ENCODE measurements around the gene OTUD1.
"Not testable (repeated sequence)": the region's sequence is repeated elsewhere in the genome, so short reads cannot be mapped to it uniquely, and the experiment has no call there.

OTUD1 gene

DNA sequence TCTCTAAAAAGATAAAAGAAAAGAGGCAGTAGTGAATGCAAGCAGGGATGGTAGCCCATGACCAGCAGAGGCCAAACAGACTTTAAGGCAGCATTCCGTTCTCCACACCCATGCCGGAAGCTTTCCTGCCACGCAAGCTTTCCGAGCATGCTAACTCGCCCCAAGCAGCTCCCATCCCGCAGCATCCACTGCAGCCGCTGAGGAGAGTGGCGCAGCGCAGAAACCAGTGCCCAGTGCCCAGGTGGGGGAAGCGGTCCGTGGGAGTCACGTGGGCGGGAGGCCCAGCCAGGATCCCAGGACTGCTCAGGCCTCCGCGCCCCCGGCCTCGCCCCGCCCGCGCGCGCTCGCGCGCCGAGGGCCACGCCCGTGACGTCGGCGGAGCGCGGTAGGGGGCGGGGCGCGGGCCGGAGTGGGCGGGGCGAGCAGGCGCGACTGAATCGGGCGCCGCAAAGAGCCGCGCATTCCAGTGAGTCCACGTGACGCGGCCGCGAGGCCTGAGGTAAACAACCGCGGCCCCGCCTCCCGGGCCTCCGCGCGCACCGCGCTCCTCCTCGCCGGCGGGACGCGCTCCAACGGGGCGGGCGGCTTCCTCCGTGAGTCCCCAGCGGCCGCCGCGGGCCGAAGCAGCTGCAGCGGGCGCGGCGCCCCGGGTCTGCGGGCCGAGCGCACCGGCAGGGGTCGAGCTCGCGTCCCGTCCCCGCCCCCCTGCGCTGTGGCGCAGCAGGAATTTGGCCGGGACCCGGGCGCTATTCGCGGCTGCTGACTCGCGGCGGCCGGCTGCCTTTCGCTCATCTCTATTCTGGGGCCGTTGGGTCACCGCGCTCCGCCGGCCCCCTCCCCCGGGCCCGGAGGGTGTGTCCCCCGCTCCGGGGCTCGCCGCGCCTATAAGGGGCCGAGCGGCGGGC lies at the start of gene OTUD1:
Gene OTUD1, plus strand, starts transcription at position 529 of the 905 bp plus-strand sequence. CDS start 383 bp downstream, outside the sequence.
- DNase-seq (ENCODE audit: low read depth) = peak; percentile 93

DNA sequence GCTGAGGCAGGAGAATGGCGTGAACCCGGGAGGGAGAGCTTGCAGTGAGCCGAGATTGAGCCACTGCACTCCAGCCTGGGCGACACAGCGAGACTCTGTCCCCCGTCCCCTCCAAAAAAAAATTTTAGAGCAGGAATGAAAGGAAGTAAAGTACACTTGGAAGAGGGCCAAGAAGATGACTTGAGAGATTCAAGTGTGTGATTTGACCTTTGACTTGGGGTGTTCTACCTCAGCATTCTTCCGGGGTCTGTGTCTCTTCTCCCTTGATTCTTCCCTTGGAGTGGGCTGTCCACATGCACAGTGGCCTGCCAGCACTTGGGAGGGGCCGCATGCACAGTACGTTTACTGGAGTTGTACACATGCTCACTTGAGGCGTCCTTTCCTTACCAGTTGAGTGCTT lies 48.5 kb upstream of the OTUD1 start:
- DNase-seq (ENCODE audit: low read depth) = not testable (repeated sequence)

GRCh38 chr10:23390809-23391208 lies 48.1 kb upstream of the OTUD1 start:
- DNase-seq (ENCODE audit: low read depth) = no peak

DNA sequence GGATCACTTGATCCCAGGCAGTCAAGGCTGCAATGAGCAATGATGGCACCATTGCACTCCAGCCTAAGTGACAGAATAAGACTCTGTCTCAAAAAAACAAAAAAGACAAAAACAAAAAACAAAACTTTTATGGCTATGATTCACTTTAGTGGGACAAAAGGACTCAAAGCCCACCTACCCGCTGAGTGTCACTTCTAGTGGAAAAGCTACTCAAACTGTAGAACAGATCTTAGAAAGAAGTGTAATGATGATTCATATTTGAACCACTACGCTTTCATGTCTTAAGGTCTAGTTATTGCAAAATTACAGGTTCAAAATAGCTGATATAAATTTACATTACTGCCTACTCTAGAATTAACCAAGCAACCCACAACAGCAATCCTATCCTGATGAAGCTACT lies 47.1 kb upstream of the OTUD1 start:
- no peak for DNase-seq (ENCODE audit: low read depth)

DNA sequence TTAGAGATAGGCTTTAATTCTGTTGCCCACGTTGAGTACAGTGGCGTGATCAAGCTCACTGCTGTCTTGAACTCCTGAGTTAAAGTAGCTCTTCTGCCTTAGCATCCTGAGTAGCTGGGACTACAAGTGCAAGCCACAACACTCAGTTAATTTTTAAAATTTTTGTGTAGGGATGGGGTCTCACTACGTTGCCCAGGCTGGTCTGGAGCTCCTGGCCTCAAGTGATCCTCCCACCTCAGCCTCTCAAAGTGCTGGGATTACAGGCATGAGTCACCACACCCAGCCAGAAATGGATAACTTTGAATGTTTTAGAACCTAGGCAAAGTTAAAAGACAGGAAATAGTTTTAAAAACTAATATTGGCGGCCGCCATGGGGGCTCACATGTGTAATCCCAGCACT lies 43.9 kb upstream of the OTUD1 start:
- no peak for DNase-seq (ENCODE audit: low read depth)

DNA sequence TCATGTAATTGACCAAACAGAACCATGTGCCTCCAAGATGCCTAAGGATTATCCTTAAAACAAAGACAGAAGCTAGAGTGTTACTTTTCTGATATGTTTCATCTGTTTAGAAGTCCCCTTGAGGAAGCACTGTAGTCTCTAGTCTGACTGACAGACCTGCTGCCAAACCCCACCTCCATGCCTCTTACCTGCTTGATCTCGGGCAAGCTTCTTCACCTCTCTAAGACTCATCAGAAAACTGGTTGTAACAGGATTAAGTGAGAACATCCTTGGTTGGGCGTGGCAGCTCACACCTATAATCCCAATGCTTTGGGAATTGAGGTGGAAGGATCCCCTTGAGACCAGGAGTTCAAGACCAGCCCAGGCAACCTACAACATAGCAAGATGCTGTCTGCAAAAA lies 42.2 kb upstream of the OTUD1 start:
- no peak for DNase-seq (ENCODE audit: low read depth)

- DNase-seq (ENCODE audit: low read depth) = no peak
Measured at GRCh38 chr10:23399701-23400144, 39.2 kb upstream of the OTUD1 start.

GRCh38 chr10:23402856-23403255 lies 36.0 kb upstream of the OTUD1 start:
- DNase-seq (ENCODE audit: low read depth) = no peak

- DNase-seq (ENCODE audit: low read depth) = no peak
Measured at GRCh38 chr10:23403278-23403677, 35.6 kb upstream of the OTUD1 start.

DNA sequence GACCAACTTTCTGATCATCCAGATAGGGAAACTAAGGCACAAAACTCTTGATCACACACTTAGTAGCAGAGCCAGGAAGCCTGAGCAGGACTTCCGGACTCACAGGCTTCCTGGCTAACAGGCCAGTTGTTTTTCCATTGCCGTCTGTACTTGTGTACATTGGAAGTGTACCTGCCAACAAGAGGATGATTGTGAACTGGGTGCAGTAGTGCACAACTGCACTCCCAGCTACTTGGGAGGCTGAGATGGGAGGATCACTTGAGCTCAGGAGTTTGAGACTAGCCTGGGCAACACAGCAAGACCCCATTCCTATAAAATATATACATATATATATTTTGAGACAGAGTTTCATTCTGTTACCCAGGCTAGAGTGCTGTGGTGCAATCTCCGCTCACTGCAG lies 35.2 kb upstream of the OTUD1 start:
- no peak for DNase-seq (ENCODE audit: low read depth)

- DNase-seq (ENCODE audit: low read depth) = no peak
Measured at GRCh38 chr10:23404461-23404980, 34.4 kb upstream of the OTUD1 start.

DNA sequence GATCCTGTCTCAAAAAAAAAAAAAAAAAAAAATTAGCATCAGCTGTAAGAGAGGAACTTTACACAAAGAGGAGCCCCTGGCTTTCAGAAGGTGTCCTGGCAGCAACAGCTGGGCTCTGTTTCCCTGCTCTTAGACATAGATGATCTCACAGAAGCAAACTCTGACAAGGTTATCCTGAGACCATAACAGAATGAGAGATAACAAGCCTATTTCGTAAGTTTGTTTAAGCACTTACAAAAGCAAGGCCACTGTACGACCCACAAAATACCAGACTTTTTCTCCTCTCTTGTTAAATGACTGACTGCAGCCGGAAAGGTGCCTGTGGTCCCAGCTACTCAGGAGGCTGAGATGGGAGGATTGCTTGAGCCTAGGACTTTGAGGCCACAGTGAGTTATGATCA lies 33.3 kb upstream of the OTUD1 start:
- no peak for DNase-seq (ENCODE audit: low read depth)

DNA sequence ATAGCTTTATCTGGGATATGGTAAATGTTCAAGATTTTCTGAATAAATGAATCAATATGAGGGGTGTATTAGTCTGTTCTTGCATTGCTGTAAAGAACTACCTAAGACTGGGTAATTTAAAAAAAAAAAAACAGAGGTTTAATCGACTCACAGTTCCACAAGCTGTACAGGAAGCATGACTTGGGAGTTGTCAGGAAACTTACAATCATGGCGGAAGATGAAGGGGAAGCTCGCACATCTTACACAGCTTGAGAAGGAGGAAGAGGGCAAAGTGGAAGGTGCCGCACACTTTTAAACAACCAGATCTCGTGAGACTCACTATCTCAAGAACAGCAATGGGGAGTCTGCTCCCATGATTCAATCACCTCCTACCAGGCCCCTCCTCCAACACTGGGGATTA lies 32.5 kb upstream of the OTUD1 start:
- DNase-seq (ENCODE audit: low read depth) = no peak

DNA sequence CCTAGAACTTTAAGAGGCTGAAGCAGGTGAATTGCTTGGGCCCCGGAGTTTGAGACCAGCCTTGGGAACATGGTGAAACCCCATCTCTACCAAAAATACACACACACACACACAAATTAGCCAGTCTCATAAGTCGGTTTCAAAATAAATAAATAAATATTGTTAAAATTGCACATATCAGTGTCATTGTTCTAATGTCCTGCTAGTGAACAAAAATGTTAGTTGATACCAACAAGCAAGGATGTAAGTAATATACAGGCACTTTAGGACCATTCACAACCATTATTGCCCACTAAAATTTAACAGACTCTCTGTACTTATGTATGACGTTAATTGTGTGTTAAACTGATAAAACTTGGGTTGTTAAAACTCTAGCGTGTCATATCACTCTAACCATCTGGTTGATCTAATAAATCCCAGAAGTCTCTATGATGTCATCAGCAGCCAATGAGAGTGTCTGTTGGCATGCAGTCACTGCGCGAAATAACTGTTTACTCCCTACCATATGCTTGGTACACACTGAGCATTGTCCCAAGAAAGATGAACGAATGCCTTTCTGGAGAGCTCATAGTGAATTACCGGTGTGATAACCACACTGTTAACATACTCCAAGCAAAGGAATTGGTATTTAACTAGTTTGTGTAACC lies 30.4 kb upstream of the OTUD1 start:
- DNase-seq (ENCODE audit: low read depth) = no peak

GRCh38 chr10:23412223-23412622 lies 26.7 kb upstream of the OTUD1 start:
- DNase-seq (ENCODE audit: low read depth) = peak; percentile 4

GRCh38 chr10:23413629-23414089 lies 25.2 kb upstream of the OTUD1 start:
- no peak for DNase-seq (ENCODE audit: low read depth)

DNA sequence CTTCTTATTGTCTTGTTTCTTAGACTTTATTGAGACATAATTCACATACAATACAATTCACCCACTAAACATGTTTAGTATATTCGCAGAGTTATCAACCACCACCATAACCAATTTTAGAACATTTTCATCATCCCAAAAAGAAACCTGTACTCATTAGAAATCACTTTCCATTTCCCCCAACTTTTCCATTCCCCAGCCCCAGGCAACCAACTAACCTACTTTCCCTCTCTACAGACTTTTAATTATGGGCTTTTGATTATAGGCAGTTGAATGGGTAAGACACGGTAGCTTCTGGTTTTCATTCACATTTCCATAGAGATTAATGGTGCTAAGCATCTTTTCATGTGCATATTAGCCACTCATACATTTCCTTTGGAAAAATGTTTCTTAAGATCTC lies 24.2 kb upstream of the OTUD1 start:
- DNase-seq (ENCODE audit: low read depth) = no peak

DNA sequence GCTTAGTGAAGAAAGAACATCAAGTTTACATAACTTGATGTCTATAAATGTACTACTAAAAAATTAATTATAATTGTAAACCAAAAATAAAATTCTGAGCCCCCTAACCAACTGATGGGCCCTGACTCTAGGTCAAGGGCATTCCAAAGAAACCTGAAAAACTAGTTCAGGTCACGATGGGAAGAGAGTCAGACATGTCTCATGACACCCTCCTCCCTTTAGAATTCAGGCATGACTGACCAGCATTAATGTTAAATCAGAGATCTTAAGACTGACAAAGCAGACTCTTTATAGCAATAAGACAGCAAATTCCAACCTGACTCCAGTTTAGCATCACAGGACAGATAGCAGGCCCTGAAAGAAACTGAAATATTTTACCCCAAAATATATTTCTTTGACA lies 21.6 kb upstream of the OTUD1 start:
- DNase-seq (ENCODE audit: low read depth) = no peak

DNA sequence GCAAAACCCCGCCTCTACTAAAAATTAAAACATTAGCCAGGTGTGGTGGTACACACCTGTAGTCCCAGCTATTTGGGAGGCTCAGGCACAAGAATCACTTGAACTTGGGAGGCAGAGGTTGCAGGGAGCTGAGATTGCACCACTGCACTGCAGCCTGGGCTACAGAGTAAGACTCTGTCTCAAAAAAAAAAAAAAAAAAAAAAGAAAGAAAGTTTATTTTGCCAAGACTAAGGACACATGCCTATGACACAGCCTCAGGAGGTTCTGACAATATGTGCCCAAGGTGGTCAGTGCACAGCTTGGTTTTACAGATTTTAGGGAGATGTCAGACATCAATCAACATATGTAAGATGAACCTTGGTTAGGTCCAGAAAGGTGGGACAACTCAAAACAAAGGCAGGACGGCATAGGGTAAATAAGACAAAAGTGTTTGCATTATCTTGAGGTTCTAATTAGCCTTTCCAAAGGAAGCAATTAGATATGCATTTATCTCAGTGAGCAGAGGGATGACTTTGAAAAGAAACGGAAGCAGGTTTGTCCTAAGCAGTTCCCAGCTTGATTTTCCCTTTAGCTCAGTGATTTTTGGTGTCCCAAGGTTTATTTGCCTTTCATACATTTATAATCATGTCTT lies 20.7 kb upstream of the OTUD1 start:
- no peak for DNase-seq (ENCODE audit: low read depth)

DNA sequence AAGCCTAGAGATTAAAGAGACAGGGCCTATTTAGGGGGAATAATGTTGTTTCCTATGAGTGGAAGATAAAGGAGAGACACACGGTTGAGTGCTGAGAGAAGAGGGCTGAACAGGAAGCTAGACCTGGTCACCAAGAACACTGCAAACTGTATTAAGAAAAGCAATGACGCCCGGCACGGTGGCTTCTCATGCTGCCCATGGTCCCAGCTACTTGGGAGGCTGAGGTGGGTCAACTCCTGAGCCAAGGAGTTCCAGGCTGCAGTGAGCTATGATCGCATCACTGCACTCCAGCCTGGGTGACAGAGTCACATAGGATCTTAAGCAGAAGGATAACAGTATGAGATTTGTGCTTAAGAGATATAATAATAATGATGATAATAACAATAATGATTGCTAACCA lies 19.7 kb upstream of the OTUD1 start:
- DNase-seq (ENCODE audit: low read depth) = no peak

DNA sequence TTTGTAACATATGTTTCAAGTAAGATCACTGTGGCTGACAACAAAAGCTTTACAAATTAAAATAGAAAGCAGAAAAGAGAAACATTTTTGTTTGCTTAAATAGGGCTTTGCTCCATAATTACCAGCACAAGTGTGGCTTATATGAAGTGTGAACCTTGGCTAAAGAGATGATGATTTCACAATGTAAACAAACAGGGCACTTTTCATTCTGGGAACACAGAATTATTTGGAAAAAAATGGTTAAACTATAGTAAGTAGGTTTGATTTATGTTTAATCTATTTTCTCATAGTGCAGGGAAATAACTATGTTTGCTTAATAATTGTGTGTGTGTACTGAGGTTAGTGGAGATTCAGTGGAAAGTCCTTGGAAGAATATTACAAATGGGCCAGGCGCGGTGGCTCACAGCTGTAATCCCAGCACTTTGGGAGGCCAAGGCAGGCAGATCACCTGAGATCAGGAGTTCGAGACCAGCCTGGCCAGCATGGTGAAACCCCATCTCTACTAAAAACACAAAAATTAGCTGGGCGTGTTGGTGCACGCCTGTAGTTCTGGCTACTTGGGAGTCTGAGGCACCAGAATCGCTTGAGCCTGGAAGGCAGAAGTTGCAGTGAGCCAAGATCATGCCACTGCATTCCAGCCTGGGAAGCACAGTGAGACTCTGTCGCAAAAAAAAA lies 19.1 kb upstream of the OTUD1 start:
- no peak for DNase-seq (ENCODE audit: low read depth)

- no peak for DNase-seq (ENCODE audit: low read depth)
Measured at GRCh38 chr10:23421397-23421796, 17.5 kb upstream of the OTUD1 start.
